Measurements from ENCODE around the gene CRYBG2.
"Not testable (repeated sequence)": the region's sequence is repeated elsewhere in the genome, so short reads cannot be mapped to it uniquely, and the experiment has no call there.

Gene CRYBG2

DNA sequence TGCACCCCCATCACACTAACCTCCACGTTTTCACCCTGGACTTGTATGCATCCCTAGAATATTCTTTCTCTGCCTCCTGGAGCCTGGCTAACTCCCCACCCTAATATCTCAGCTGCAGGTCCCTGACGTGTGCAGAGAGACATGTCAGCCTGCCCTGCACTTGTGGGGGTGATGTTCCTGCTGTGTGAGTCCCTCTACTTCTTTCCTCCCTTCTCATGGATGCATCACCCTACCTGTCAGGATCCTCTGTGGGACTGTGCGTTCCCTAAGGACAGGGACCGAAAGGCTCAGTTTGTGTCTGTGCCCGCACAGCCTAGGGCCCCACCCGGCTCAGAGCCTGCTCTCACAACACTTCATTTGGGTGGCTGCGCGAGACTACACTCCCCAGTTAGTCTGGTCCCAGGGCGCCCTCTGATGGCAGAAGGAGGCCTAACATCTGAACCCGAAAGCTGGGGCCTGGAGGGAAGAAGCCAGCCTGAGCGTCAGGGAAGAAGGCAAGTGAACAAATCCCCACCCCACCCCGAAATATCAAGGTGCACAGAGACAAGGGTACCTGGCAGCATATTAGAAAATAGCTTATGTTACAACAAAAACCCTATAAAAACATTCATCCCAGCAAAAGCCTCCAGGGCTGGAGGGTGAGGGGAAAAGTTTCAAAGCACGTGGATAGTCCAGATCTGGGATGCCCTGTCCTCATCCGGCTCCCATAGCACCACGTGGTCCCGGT, 32.5 kb downstream of the CRYBG2 start:
- peak; percentile 66 for DNase-seq (ENCODE audit: low spot score)

- no peak for DNase-seq (ENCODE audit: low spot score)
Measured at GRCh38 chr1:26320896-26321295, 33.0 kb downstream of the CRYBG2 start.

GRCh38 chr1:26318338-26319064, 35.4 kb downstream of the CRYBG2 start:
- DNase-seq (ENCODE audit: low spot score): no peak

DNA sequence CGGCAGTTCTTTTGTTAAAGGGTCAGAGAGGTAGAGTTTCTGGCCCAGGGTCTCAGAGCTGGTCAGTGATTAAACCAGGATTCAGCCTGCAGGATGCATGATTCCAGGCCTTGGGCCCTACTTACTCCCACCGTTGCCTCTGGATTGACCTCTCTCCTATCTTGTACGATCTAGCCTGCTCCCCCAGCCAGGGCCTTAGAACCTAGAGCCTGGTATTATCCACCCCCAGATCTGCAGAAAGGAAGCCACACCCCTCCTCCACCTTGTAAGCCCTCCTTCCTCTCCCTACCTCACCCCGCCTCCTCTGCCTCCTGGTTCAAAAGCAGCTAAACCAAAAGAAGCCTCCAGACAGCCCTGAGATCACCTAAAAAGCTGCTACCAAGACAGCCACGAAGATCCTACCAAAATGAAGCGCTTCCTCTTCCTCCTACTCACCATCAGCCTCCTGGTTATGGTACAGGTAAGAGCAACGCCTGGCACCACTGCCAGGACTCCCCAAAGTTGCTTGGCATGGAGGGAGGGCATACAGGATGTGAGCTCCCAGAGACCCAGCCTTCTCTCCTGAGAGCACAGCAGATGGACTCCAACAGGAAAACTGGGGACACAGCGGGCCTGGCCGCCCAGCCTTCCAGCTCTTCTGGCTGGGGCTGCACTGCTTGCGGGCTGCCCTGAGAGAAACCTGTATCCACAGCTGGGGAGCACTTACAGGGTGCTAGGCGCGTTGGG, 36.2 kb downstream of the CRYBG2 start, which contains the start of gene CD52:
TSS of gene CD52 (plus strand) at position 347 of the 726 bp plus-strand sequence. CDS start at position 407, 60 bp downstream.
- DNase-seq (ENCODE audit: low spot score): no peak

- no peak for DNase-seq (ENCODE audit: low spot score)
Measured at GRCh38 chr1:26317146-26317545, 36.8 kb downstream of the CRYBG2 start.

- DNase-seq (ENCODE audit: low spot score): no peak
Measured at GRCh38 chr1:26315874-26316850, 37.8 kb downstream of the CRYBG2 start.

GRCh38 chr1:26314501-26314900, 39.4 kb downstream of the CRYBG2 start:
- no peak for DNase-seq (ENCODE audit: low spot score)

DNA sequence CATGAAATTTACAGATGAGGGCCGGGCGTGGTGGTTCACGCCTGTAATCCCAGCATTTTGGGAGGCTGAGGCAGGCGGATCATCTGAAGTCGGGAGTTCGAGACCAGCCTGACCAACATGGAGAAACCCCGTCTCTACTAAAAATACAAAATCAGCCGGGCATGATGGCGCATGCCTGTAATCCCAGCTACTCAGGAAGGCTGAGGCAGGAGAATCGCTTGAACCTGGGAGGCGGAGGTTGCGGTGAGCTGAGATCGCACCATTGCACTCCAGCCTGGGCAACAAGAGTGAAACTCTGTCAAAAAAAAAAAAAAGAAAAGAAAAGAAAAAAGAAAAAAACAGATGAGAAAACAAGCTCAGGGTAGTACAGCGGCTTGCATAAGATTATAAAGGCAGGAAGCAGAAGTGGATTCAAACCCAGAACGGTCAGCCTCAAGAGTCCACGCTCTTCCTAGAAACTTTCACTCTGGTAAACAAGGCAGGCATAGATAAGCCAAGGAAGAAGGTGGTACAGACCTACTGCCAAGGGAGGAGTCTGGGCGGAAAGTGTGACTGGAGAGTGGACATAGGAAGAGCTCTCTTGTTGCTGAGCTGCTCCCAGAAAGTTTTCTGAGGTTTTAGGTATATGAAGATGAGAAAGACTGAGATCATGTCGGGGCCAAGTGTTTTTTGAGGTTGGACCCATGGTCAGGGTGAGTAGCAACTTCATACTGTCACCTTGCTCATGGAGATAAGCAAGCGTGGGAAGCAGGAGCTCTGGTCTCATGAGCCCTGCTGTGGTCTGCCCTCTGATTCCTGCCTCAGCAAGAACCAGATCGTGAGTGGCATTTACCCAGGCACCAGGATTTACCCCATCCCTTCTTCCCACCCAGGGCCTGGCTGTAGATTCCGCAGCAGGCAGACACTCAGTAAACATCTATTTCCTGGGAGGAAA, 45.7 kb downstream of the CRYBG2 start:
- DNase-seq (ENCODE audit: low spot score): not testable (repeated sequence)

- DNase-seq (ENCODE audit: low spot score): no peak
Measured at GRCh38 chr1:26307363-26307781, 46.6 kb downstream of the CRYBG2 start.

DNA sequence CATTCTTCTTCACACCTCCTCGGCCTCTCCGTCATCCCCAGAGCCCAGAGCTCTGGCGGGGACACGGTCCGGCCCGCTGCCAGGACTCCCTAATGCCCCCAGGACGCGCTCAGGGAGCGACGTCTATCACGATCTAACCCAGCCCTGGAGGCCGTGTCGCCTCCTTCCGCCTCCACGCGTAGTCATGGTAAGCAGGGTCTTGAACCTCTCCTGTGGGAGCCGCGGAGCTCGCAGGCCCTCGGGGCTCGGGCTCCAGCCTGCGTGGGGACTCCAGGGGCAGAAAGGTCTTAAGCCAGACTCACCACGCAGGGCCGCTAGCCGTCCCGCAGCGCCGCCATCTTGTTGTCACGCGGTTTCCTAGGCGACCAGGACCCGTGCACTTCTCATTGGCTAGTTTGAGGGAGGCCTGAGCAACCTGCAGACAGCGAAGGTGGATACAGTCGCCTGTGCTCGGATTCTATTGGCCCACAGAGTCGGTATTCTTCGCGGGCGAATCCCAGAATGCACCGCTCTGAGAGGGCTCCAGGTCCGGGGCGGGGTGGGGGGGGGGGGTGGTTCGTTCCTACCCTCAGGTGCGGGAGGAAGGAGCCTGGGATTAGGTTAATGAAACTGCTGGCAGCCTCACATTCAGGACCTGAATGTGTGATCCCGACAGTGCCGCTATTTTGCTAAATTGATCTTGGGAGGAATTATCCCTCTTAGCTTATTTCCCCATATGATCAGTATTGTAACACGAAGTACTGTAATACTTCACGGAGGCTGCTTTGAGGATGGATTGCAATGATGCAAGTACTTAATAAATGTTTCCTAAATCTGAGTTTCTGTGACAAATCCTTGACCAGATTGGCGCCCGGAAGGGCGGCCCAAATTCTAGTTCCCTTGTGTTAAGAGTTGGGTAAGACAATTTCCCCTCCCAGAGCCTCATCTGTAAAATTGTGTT, 47.4 kb downstream of the CRYBG2 start, which contains the start of gene UBXN11:
TSS of gene UBXN11 (minus strand) at position 347 of the 940 bp plus-strand sequence. CDS start 3,753 bp downstream, outside the sequence.
- DNase-seq (ENCODE audit: low spot score): peak; percentile 98

- no peak for DNase-seq (ENCODE audit: low spot score)
Measured at GRCh38 chr1:26305667-26306289, 48.2 kb downstream of the CRYBG2 start.

- DNase-seq (ENCODE audit: low spot score): no peak
Measured at GRCh38 chr1:26302733-26303405, 51.1 kb downstream of the CRYBG2 start.

GRCh38 chr1:26300578-26301275, 53.2 kb downstream of the CRYBG2 start:
- DNase-seq (ENCODE audit: low spot score): no peak

- DNase-seq (ENCODE audit: low spot score): no peak
Measured at GRCh38 chr1:26297791-26298124, 56.2 kb downstream of the CRYBG2 start.

DNA sequence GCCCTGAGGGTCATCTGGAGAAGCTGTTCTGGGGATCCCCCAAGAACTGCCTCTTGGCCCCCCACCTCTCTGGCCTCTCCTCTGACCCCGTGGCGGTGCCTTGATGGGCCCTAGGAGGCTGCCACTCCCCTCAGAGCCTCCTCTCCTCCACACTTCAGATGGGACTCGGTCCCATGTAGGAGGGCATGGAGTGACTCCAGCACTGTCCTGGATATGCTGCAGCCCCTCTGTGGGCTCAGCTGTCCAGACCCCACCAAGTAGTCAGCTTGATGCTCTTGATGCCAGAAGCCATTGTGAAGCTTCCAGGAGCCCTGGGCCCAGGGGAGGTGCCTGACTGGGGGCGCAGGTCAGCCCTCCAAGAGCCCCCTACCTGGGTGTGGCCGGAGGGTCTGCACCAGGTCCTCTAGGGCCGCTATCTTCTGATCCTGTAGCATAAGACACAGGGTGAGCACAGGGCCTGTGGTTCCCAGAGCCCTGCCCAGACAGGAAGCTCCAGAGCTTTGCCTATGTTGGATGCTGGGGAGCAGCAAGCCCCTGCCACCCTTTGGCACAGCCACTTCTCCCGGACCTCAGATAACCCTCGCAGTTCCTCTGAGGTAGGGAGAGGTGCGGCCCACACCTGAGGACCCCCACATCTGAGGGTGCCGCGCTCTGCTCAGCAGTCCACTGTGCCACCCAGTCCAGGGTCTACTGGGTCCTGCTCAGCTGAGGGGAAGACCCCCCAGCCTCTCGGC, 56.7 kb downstream of the CRYBG2 start:
- DNase-seq (ENCODE audit: low spot score): no peak

GRCh38 chr1:26296340-26297056, 57.4 kb downstream of the CRYBG2 start:
- DNase-seq (ENCODE audit: low spot score): no peak

Measured in COLO829 (cell line).